Measurements from ENCODE around the gene ERC1.

The ERC1 gene

GRCh38 chr12:1419849-1420371 is 428.9 kb downstream of the ERC1 start:
- DNase-seq: no peak

GRCh38 chr12:1421091-1421846 is 430.2 kb downstream of the ERC1 start:
- DNase-seq: no peak

GRCh38 chr12:1422604-1423315 is 431.7 kb downstream of the ERC1 start:
- DNase-seq: no peak

- DNase-seq: no peak
Observed at GRCh38 chr12:1424674-1425395, 433.8 kb downstream of the ERC1 start.

GRCh38 chr12:1425396-1425729 is 434.3 kb downstream of the ERC1 start:
- DNase-seq: no peak

- no peak for DNase-seq
Observed at GRCh38 chr12:1428671-1429070, 437.6 kb downstream of the ERC1 start.

- no peak for DNase-seq
Observed at GRCh38 chr12:1429980-1430379, 439.0 kb downstream of the ERC1 start.

GRCh38 chr12:1434296-1434955 is 443.4 kb downstream of the ERC1 start:
- no peak for DNase-seq

- no peak for DNase-seq
Observed at GRCh38 chr12:1435044-1435443, 444.0 kb downstream of the ERC1 start.

- no peak for DNase-seq
Observed at GRCh38 chr12:1435456-1435855, 444.4 kb downstream of the ERC1 start.

GRCh38 chr12:1436015-1436414 is 445.0 kb downstream of the ERC1 start:
- no peak for DNase-seq

GRCh38 chr12:1436981-1437380 is 446.0 kb downstream of the ERC1 start:
- DNase-seq: no peak

- DNase-seq: no peak
Observed at GRCh38 chr12:1439201-1439600, 448.2 kb downstream of the ERC1 start.

- no peak for DNase-seq
Observed at GRCh38 chr12:1439687-1440086, 448.7 kb downstream of the ERC1 start.

GRCh38 chr12:1443421-1444141 is 452.6 kb downstream of the ERC1 start:
- no peak for DNase-seq

GRCh38 chr12:1444142-1444516 is 453.1 kb downstream of the ERC1 start:
- no peak for DNase-seq

GRCh38 chr12:1445807-1446206 is 454.8 kb downstream of the ERC1 start:
- no peak for DNase-seq

- no peak for DNase-seq
Observed at GRCh38 chr12:1448336-1448735, 457.3 kb downstream of the ERC1 start.

- no peak for DNase-seq
Observed at GRCh38 chr12:1453810-1454209, 462.8 kb downstream of the ERC1 start.

GRCh38 chr12:1456885-1457284 is 465.9 kb downstream of the ERC1 start:
- no peak for DNase-seq

- DNase-seq: no peak
Observed at GRCh38 chr12:1457901-1458300, 466.9 kb downstream of the ERC1 start.

GRCh38 chr12:1459339-1459738 is 468.3 kb downstream of the ERC1 start:
- no peak for DNase-seq
